ENCODE measurements around the gene PPP1R13L.

GRCh38 chr19:45391346-45391745 is 13.5 kb downstream of the PPP1R13L start:
- TF ChIP-seq, protein P1, sequence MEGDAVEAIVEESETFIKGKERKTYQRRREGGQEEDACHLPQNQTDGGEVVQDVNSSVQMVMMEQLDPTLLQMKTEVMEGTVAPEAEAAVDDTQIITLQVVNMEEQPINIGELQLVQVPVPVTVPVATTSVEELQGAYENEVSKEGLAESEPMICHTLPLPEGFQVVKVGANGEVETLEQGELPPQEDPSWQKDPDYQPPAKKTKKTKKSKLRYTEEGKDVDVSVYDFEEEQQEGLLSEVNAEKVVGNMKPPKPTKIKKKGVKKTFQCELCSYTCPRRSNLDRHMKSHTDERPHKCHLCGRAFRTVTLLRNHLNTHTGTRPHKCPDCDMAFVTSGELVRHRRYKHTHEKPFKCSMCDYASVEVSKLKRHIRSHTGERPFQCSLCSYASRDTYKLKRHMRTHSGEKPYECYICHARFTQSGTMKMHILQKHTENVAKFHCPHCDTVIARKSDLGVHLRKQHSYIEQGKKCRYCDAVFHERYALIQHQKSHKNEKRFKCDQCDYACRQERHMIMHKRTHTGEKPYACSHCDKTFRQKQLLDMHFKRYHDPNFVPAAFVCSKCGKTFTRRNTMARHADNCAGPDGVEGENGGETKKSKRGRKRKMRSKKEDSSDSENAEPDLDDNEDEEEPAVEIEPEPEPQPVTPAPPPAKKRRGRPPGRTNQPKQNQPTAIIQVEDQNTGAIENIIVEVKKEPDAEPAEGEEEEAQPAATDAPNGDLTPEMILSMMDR (IDR thresholded peaks at IDR 0.05), result no peak
- TF ChIP-seq POLR2A (IDR thresholded peaks at IDR 0.05), result no peak
